ENCODE results near the gene POLR1A. TPM values are rescaled to one million over a fixed set of nuclear protein-coding genes. Genes with fewer than 3 reads are reported as not detected.

POLR1A gene
- total and polyA plus RNA-seq, 4 donors, result 3.2 to 12.3 (median 6.1) TPM

- peaks cover 6 to 48% (median 30%) of the 10 kb centered on the region in 4 donors for H3K36me3 ChIP-seq (ENCODE audit: control insufficient read depth in 4 of 4, insufficient read depth in 3 of 4, low read depth in 1 of 4, low read length in 3 of 4)
- H3K4me1 ChIP-seq (ENCODE audit: control insufficient read depth in 4 of 4, insufficient read depth in 4 of 4, low read length in 3 of 4), result peaks cover 12 to 27% (median 23%) of the 10 kb centered on the region in 4 donors
- WGBS, result 75% methylated on average over 8 of the region's 8 CpGs
- DNase-seq (ENCODE audit: low spot score), result no peak
- H3K4me3 ChIP-seq (ENCODE audit: low read depth in 1 of 3, low read length in 3 of 3), result no peak overlapping the region
- no peak overlapping the region for H3K27ac ChIP-seq (ENCODE audit: low read depth in 1 of 2, low read length in 2 of 2)
- no peaks in the 10 kb centered on the region for H3K9me3 ChIP-seq (ENCODE audit: control insufficient read depth in 4 of 4, low read length in 3 of 4)
- no peak for TF ChIP-seq HNF4G (IDR thresholded peaks at IDR 0.05)
- no peaks in the 10 kb centered on the region for H3K27me3 ChIP-seq (ENCODE audit: control insufficient read depth in 4 of 4, insufficient read depth in 4 of 4, low read length in 3 of 4)
- H3K9ac ChIP-seq (ENCODE audit: low read depth in 1 of 2, low read length in 2 of 2), result no peak overlapping the region
These were observed 36.5 kb downstream of the POLR1A start for GRCh38 chr2:86069091-86069685.

- no peak overlapping the region for H3K4me3 ChIP-seq (ENCODE audit: low read depth in 1 of 3, low read length in 3 of 3)
- TF ChIP-seq EGR1 (IDR thresholded peaks at IDR 0.05; ENCODE audit: low read depth in 2 of 2) (no peak), MAX (IDR thresholded peaks at IDR 0.05) (no peak), RAD21 (IDR thresholded peaks at IDR 0.05) (no peak), GABPA (IDR thresholded peaks at IDR 0.05 in 1 of 2, conservative IDR thresholded peaks at IDR 0.05 in 1 of 2) (no peak), ZBTB33 (IDR thresholded peaks at IDR 0.05) (no peak), HNF4G (IDR thresholded peaks at IDR 0.05) (no peak), YY1 (IDR thresholded peaks at IDR 0.05) (no peak)
- no peaks in the 10 kb centered on the region for H3K9me3 ChIP-seq (ENCODE audit: control insufficient read depth in 4 of 4, low read length in 3 of 4)
- H3K4me1 ChIP-seq (ENCODE audit: control insufficient read depth in 4 of 4, insufficient read depth in 4 of 4, low read length in 3 of 4), result peaks cover 12 to 22% (median 19%) of the 10 kb centered on the region in 4 donors
- no peak for DNase-seq (ENCODE audit: low spot score)
- H3K27ac ChIP-seq (ENCODE audit: low read depth in 1 of 2, low read length in 2 of 2), result no peak overlapping the region
- no peak overlapping the region for H3K9ac ChIP-seq (ENCODE audit: low read depth in 1 of 2, low read length in 2 of 2)
- WGBS, result 96% methylated on average over 5 of the region's 5 CpGs
- H3K36me3 ChIP-seq (ENCODE audit: control insufficient read depth in 4 of 4, insufficient read depth in 3 of 4, low read depth in 1 of 4, low read length in 3 of 4), result peaks cover 6 to 46% (median 28%) of the 10 kb centered on the region in 4 donors
- H3K27me3 ChIP-seq (ENCODE audit: control insufficient read depth in 4 of 4, insufficient read depth in 4 of 4, low read length in 3 of 4), result no peaks in the 10 kb centered on the region
These were observed 37.0 kb downstream of the POLR1A start for GRCh38 chr2:86068648-86069047.

GRCh38 chr2:86068136-86068588, 37.5 kb downstream of the POLR1A start:
- TF ChIP-seq YY1 (IDR thresholded peaks at IDR 0.05) (no peak), HNF4G (IDR thresholded peaks at IDR 0.05) (no peak), RXRA (IDR thresholded peaks at IDR 0.05) (no peak), JUND (IDR thresholded peaks at IDR 0.05) (no peak), GABPA (IDR thresholded peaks at IDR 0.05 in 1 of 2, conservative IDR thresholded peaks at IDR 0.05 in 1 of 2) (no peak), ATF3 (IDR thresholded peaks at IDR 0.05) (no peak), EGR1 (IDR thresholded peaks at IDR 0.05; ENCODE audit: low read depth in 2 of 2) (no peak), SP1 (IDR thresholded peaks at IDR 0.05) (no peak)

More at GRCh38 chr2:86068136-86068588, 37.5 kb downstream of the POLR1A start:
- 74% methylated on average over 7 of the region's 7 CpGs for WGBS
- Histone ChIP-seq H3K4me3 (ENCODE audit: low read depth in 1 of 3, low read length in 3 of 3) (no peak overlapping the region), H3K36me3 (ENCODE audit: control insufficient read depth in 4 of 4, insufficient read depth in 3 of 4, low read depth in 1 of 4, low read length in 3 of 4) (peaks cover 6 to 44% (median 28%) of the 10 kb centered on the region in 4 donors), H3K9me3 (ENCODE audit: control insufficient read depth in 4 of 4, low read length in 3 of 4) (no peaks in the 10 kb centered on the region), H3K27ac (ENCODE audit: low read depth in 1 of 2, low read length in 2 of 2) (no peak overlapping the region), H3K27me3 (ENCODE audit: control insufficient read depth in 4 of 4, insufficient read depth in 4 of 4, low read length in 3 of 4) (no peaks in the 10 kb centered on the region), H3K9ac (ENCODE audit: low read depth in 1 of 2, low read length in 2 of 2) (no peak overlapping the region), H3K4me1 (ENCODE audit: control insufficient read depth in 4 of 4, insufficient read depth in 4 of 4, low read length in 3 of 4) (peaks cover 9 to 17% (median 14%) of the 10 kb centered on the region in 4 donors)
- no peak for DNase-seq (ENCODE audit: low spot score)
